ENCODE measurements around the gene BRCA1.

DNA sequence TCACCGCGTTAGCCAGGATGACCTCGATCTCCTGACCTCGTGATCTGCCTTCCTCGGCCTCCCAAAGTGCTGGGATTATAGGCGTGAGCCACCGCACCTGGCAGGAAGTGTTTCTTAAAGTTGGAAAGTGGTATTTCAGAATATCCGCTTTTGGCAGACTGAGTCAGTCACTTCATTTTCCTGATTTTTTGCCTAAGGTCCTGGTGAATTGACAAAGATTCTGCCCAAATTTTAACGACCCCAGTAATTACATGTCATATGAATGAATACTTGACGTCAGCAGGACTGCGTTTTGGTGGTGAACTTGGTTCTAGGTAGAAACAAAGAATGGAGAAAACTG is 4.5 kb upstream of the BRCA1 start:
- TF ChIP-seq POLR2A (IDR thresholded peaks at IDR 0.05) (no peak), CTCF (IDR thresholded peaks at IDR 0.05) (no peak)

All from tibial nerve (tissue), 3 donors.